DOHH2 (cell line): ENCODE data around the gene MS4A6A.

ENCODE experiments used
- H3F3A ChIP-seq: fragments of 200-600 bp; sonication (generic), shearing (Covaris generic); 2 replicates; pipeline ENCODE4 v1.6.0; 2016; ENCODE audit warnings: antibody characterized with exemption, mild to moderate bottlenecking; ENCODE audit not compliant: control insufficient read depth, insufficient read depth
- H3K27ac ChIP-seq: fragments of 200-600 bp; sonication (generic); 2 replicates; pipeline ENCODE4 v1.5.1; 2014; ENCODE audit warnings: low read depth, mild to moderate bottlenecking, low read length, moderate library complexity
- H3K27me3 ChIP-seq: fragments of 200-600 bp; sonication (generic); 2 replicates; pipeline ENCODE4 v1.6.1; 2014; ENCODE audit warnings: mild to moderate bottlenecking, low read length, mixed read lengths; ENCODE audit not compliant: control insufficient read depth
- H3K36me3 ChIP-seq: fragments of 200-600 bp; sonication (generic); 2 replicates; pipeline ENCODE4 v1.6.1; 2014; ENCODE audit warnings: mild to moderate bottlenecking, low read length, moderate library complexity, mixed read lengths; ENCODE audit not compliant: control insufficient read depth
- H3K4me1 ChIP-seq: fragments of 200-600 bp; sonication (generic); 2 replicates; pipeline ENCODE4 v1.6.1; 2014; ENCODE audit warnings: mild to moderate bottlenecking, low read length, mixed read lengths; ENCODE audit not compliant: control insufficient read depth
- H3K4me2 ChIP-seq: fragments of 200-600 bp; sonication (generic); 2 replicates; pipeline ENCODE4 v1.6.0; 2014; ENCODE audit warnings: mild to moderate bottlenecking, low read length, moderate library complexity
- H3K4me3 ChIP-seq: fragments of 200-600 bp; sonication (generic); 2 replicates; pipeline ENCODE4 v1.5.1; 2014; ENCODE audit warnings: mild to moderate bottlenecking, low read length, mixed read lengths
- H3K79me2 ChIP-seq: fragments of 200-600 bp; sonication (generic); 2 replicates; pipeline ENCODE4 v1.6.1; 2014; ENCODE audit warnings: mild to moderate bottlenecking, low read length, mixed read lengths; ENCODE audit not compliant: control insufficient read depth
- H3K9me2 ChIP-seq: fragments of 200-600 bp; sonication (generic); replicated peaks from 2 replicates; pipeline ENCODE4 v1.6.1; 2014; ENCODE audit warnings: mild to moderate bottlenecking, low read length, mixed read lengths; ENCODE audit not compliant: control insufficient read depth
- H3K9me3 ChIP-seq: fragments of 200-600 bp; sonication (generic); 2 replicates; pipeline ENCODE4 v1.6.1; 2014; ENCODE audit warnings: antibody characterized with exemption, low read length, mixed read lengths; ENCODE audit not compliant: control insufficient read depth, insufficient read depth
- H4K20me1 ChIP-seq: fragments of 200-600 bp; sonication (generic); 2 replicates; pipeline ENCODE4 v1.6.0; 2014; ENCODE audit warnings: low read depth, mild to moderate bottlenecking, antibody characterized with exemption, low read length, moderate library complexity; ENCODE audit not compliant: control insufficient read depth, insufficient read depth
- EZH2phosphoT487 ChIP-seq: fragments of 200-600 bp; sonication (generic); IDR thresholded peaks from 2 replicates; pipeline ENCODE4 v1.6.1; 2017; ENCODE audit warnings: borderline replicate concordance, mild to moderate bottlenecking, antibody characterized with exemption, low read length, moderate library complexity, mixed read lengths
- TF ChIP-seq, protein P1 (sequence below): fragments of 200-600 bp; sonication (generic); IDR thresholded peaks from one replicate; pipeline ENCODE4 v1.5.1; 2014; ENCODE audit warnings: antibody characterized with exemption, mild to moderate bottlenecking, low read depth, low read length; ENCODE audit not compliant: poor library complexity, severe bottlenecking

MS4A6A gene, protein sequence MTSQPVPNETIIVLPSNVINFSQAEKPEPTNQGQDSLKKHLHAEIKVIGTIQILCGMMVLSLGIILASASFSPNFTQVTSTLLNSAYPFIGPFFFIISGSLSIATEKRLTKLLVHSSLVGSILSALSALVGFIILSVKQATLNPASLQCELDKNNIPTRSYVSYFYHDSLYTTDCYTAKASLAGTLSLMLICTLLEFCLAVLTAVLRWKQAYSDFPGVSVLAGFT

DNA sequence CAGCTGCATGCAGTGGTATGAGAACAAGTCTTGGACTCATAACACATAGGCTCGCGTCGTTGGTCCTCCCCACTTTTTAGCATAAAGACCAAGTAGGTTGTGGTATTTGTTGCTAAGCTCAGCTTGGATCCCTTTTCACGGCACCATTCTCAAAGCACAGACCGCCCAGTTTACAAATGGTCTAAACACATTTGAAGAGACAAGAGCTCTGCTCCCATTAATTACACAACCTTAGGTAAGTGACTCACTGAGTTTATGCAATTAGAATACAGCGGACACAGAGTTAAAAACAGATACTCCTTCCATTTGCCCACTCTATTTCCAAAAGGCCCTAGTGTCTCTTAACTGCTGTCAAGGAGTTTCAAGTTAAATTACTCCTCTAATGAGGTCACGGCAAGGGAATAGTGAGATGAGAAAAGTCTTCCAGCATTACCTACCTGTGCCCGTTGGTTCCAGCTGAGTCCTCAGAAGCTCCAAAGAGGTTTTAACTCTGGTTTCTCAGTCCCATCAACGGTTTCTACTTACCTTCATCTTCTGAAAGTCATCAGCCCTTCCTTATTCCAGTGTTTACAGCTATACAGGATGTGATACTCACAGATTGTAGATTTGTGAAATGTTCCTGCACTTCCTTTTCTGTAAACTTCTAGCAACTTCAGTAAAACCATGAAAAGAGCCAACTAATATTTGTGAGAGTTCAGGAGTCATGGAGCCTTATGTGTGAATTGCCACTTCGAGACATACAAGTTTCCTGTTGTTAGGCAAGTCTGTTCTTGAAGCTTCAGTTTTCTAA, at the start of gene MS4A6A:
TSS of gene MS4A6A (minus strand) at position 543 of the 790 bp plus-strand sequence. CDS start 1,356 bp downstream, outside the sequence.
- TF ChIP-seq, protein P1, sequence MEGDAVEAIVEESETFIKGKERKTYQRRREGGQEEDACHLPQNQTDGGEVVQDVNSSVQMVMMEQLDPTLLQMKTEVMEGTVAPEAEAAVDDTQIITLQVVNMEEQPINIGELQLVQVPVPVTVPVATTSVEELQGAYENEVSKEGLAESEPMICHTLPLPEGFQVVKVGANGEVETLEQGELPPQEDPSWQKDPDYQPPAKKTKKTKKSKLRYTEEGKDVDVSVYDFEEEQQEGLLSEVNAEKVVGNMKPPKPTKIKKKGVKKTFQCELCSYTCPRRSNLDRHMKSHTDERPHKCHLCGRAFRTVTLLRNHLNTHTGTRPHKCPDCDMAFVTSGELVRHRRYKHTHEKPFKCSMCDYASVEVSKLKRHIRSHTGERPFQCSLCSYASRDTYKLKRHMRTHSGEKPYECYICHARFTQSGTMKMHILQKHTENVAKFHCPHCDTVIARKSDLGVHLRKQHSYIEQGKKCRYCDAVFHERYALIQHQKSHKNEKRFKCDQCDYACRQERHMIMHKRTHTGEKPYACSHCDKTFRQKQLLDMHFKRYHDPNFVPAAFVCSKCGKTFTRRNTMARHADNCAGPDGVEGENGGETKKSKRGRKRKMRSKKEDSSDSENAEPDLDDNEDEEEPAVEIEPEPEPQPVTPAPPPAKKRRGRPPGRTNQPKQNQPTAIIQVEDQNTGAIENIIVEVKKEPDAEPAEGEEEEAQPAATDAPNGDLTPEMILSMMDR, result no peak
- no peak for TF ChIP-seq EZH2phosphoT487
- no peaks in the 10 kb centered on the region for H3K27me3 ChIP-seq
- no peak within 1 kb of the TSS for H3K4me2 ChIP-seq
- H3K9me3 ChIP-seq, result no peaks in the 10 kb centered on the region
- no peaks in the 10 kb centered on the region for H3K4me1 ChIP-seq
- no peak within 1 kb of the TSS for H3K27ac ChIP-seq
- no peaks in the 10 kb centered on the region for H3F3A ChIP-seq
- H3K79me2 ChIP-seq, result no peaks in the 10 kb centered on the region
- no peak within 1 kb of the TSS for H3K4me3 ChIP-seq
- no peaks in the 10 kb centered on the region for H3K9me2 ChIP-seq
- no peaks in the 10 kb centered on the region for H4K20me1 ChIP-seq
- no peaks in the 10 kb centered on the region for H3K36me3 ChIP-seq

DNA sequence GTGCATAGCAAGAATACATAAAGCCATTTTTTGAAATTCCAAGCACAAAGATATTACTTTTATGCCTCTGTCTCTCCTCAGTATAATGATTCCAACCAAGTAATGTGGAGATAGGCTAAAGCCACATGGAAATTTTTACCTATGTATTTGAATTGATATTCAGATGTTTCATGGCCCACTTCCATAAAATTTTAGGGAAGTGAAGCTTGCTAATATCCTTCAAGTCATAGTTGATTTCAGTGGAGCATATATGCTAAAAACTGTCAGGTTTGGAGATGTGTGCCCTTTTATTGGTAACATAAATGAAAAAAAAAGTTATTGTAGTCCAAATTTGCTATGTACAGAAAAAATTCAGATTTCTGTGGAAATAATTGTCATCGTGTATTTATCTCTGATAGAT, 47.8 kb upstream of the MS4A6A start:
- Histone ChIP-seq H3K9me2 (no peaks in the 10 kb centered on the region), H3K27ac (no peak overlapping the region), H3K4me2 (no peak overlapping the region), H3K36me3 (no peaks in the 10 kb centered on the region), H3K9me3 (no peaks in the 10 kb centered on the region), H3K4me3 (no peak overlapping the region), H3K79me2 (no peaks in the 10 kb centered on the region), H4K20me1 (no peaks in the 10 kb centered on the region), H3F3A (no peaks in the 10 kb centered on the region), H3K27me3 (peaks cover 2% of the 10 kb centered on the region; the same call in 1 of the 2 replicates), H3K4me1 (no peaks in the 10 kb centered on the region)
- no peak for TF ChIP-seq EZH2phosphoT487
- TF ChIP-seq, protein P1, result no peak

DNA sequence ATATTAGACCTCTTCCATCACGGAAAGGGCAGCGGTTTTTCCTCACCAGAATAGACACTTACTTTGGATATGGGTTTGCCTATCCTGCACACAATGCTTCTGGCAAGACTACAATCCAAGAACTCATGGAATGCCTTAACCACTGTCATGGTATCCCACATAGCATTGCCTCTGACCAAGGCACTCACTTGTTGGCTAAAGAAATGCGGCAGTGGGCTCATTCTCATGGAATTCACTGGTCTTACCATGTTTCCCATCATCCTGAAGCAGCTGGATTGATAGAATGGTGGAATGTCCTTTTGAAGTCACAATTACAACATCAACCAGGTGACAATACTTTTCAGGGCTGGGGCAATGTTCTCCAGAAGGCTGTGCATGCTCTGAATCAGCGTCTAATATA, 39.3 kb upstream of the MS4A6A start:
- TF ChIP-seq, protein P1, result no peak
- no peak for TF ChIP-seq EZH2phosphoT487
- no peaks in the 10 kb centered on the region for H3K9me3 ChIP-seq
- no peaks in the 10 kb centered on the region for H4K20me1 ChIP-seq
- no peaks in the 10 kb centered on the region for H3K79me2 ChIP-seq
- no peaks in the 10 kb centered on the region for H3K27me3 ChIP-seq
- no peaks in the 10 kb centered on the region for H3K4me1 ChIP-seq
- no peaks in the 10 kb centered on the region for H3K36me3 ChIP-seq
- H3K27ac ChIP-seq, result no peak overlapping the region
- H3F3A ChIP-seq, result no peaks in the 10 kb centered on the region
- no peak overlapping the region for H3K4me3 ChIP-seq
- no peaks in the 10 kb centered on the region for H3K9me2 ChIP-seq
- no peak overlapping the region for H3K4me2 ChIP-seq
